ENCODE data around the gene PIKFYVE.

- TF ChIP-seq CTCF (IDR thresholded peaks at IDR 0.05) (no peak), POLR2A (IDR thresholded peaks at IDR 0.05) (no peak)
These were observed 126.2 kb downstream of the PIKFYVE start for GRCh38 chr2:208392300-208392699.

All from right lobe of liver (tissue), 4 donors.